GM19351 (cell line): ENCODE results near the gene YJEFN3.

Source experiments
- ATAC-seq: cut with Tn5 transposase; IDR thresholded peaks from one replicate; pipeline ENCODE4 v1.9.1; 2021; ENCODE audit warnings: mild to moderate bottlenecking, moderate library complexity; ENCODE audit not compliant: unreplicated experiment

YJEFN3 gene

DNA sequence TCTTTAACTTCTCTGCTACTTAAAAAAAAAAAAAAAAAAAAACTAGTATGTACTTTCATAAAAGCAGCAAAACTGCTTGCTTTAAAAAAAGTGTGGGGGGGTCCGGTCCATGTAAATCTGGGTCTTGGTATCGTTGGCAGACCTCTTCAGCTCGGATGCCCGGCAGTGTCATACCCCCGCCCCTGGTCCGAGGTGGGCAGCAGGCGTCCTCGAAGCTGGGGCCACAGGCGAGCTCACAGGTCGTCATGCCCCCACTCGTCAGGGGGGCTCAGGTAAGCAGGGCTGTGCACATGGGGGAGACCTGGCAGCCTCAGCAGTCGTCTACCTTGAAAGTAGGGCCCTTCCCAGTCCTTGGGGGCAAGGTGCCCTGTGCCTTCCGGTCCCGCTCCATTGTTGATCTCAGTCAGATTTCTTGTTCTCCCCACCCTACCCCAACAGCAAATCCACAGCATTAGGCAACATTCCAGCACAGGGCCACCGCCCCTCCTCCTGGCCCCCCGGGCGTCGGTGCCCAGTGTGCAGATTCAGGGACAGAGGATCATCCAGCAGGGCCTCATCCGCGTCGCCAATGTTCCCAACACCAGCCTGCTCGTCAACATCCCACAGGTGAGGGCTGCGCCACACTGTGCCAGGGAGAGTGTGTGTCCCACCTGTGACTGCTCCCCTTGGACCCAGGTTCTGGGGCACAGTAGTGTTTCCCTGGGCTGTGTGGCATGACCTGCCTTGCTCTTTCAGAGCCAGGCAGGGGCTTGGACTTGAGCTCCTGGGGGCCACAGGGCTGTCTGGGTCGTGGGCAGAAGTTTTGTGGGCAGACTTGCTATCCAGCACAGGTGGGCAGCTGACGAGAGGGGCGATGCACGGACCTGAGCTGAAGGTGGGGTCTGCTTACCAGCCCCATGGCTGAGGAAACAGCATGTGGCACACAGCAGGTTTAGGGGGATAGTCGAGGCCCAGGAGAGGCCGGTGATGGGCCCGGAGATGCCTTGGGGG is 32.8 kb upstream of the YJEFN3 start:
- ATAC-seq: no peak

DNA sequence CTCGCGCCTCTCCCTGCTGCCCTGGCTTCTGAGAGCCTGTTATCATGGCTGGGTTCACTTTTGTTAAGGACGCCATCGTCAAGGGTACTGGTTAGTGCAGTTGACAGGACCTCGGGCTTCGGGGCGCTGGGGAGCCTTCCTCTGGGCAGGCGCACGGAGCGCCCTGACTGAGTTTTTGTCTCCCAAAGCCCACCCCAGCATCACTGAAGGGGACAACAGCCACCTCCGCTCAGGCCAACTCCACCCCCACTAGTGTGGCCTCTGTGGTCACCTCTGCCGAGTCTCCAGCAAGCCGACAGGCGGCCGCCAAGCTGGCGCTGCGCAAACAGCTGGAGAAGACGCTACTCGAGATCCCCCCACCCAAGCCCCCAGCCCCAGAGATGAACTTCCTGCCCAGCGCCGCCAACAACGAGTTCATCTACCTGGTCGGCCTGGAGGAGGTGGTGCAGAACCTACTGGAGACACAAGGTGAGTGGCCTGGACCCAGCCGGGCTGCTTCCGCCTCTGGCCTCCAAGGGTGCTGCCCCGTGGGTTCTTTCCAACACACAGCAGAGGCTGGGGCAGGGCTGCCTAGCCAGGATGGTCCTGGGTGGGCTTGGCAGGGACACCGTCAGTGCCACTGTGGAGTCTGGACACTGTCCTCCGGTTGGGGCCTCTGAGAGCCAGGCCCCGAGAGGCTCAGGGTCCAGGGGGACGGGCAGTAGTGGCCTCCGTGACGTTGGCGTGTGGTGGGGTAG is 30.3 kb upstream of the YJEFN3 start:
- no peak for ATAC-seq

DNA sequence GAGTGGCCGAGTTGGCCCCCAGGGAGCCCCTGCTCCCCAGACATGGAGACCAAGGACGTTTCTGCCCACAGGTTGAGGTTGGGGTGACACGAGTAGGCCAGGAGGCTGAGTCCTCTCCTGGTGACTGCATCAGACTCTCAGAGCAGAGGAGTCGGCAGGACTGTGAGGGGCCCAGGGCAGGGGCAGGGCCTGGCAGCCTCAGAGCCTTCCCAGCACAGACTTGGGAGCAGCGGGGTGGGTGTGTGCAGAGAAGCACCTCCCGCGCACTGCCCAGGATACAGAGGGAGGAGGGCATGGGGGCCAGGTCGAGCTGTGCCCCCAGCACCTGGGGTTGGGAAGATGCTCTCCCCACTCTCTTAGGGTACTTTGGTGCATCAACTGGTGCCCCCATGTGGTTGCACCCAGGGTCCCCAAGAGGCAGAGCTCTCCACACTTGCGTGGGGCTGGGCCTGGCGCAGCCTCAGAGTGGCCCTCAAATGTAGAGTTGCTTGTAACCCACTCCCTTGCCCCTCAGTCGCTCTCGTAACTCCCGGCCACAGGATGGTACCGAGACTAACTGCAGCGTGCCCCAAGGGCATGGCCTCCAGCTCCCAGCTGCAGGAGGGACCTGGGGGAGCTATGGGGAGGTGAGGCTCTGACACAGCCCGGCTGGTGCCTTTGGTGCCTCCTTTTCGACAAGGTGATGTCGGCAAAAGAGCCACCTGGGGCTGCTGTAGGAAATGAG is 29.3 kb upstream of the YJEFN3 start:
- ATAC-seq: no peak

DNA sequence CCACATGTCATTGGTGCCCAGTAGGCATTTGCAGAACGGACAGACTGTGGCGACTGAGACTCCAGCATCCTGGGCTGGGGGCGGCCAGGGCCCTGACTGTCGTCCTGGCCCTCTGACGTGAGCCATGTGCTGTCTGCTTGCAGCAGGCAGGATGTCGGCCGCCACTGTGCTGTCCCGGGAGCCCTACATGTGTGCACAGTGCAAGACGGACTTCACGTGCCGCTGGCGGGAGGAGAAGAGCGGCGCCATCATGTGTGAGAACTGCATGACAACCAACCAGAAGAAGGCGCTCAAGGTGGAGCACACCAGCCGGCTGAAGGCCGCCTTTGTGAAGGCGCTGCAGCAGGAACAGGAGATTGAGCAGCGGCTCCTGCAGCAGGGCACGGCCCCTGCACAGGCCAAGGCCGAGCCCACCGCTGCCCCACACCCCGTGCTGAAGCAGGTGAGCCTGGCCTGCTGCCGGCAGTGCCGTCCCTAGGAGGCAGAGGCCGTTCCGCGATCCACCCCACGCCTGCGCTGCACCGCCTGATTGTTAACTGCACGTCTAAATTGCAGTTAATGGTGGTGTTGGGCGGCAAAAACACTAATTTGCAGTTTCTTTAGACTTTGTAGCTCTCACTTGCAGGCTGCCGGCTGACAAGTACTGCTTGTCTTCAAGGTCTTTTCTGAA is 27.6 kb upstream of the YJEFN3 start:
- ATAC-seq: no peak

DNA sequence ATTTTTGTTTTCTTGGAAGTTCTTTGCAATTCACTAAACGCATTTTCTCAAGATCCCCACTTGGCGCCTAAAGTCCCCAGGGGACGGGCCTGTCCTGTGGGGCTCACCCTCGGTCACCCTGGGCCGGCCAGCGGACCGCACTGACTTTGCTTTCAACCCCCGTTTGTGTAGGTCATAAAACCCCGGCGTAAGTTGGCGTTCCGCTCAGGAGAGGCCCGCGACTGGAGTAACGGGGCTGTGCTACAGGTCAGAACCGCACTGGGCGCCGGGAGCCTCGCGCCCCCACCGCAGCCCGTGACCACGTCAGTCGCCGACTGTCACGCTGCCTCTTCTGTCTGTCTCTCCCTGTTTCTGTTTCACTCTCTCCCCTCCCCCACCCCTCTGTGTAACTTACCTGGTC is 26.9 kb upstream of the YJEFN3 start:
- no peak for ATAC-seq

DNA sequence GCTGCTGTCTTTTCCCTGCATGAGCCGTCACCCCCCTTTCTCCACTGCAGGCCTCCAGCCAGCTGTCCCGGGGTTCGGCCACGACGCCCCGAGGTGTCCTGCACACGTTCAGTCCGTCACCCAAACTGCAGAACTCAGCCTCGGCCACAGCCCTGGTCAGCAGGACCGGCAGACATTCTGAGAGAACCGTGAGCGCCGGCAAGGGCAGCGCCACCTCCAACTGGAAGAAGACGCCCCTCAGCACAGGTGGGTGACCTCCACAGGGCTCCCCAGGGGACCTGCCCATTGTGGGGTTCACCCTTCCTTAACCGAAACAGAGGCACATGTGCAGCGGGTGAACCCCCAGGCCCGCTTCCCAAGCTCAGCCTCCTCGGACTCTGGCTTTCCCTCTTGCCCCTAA is 26.4 kb upstream of the YJEFN3 start:
- ATAC-seq: no peak

GRCh38 chr19:19502808-19503602 is 25.7 kb upstream of the YJEFN3 start:
- no peak for ATAC-seq

GRCh38 chr19:19504754-19505668 is 23.7 kb upstream of the YJEFN3 start:
- no peak for ATAC-seq

DNA sequence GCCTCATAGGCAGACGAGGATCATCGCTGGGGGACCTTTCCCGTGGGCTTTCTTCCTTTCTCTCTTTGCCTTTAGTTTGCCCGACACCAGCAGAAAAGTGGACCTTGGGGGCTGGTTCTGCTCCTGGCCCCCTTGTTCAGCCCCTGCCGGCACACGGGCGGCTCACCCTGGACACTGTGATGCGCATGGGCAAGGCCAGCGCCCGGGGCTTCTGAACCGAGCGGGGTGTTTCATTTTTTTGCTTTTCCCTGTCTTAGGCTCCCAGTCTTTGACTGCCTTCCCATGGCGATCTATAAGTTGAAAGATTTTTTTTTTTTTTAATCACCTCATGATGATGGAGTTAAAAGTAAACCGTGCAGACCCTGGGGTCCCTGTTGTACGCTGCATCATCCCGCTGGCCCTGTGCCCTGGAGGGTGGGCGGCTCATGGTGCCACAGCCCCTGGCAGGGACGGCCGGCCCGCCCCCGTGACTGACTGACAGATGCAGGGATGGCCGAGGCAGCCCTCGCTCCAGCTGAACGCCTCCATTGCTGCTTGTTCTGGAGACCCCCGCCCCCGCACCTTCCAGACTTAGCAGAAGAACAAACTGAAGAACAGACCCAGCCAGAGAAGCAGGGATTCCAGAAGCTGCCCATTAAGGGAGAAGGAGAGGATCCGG is 22.9 kb upstream of the YJEFN3 start:
- ATAC-seq: no peak

- ATAC-seq: no peak
These were observed 22.1 kb upstream of the YJEFN3 start for GRCh38 chr19:19506592-19506991.

DNA sequence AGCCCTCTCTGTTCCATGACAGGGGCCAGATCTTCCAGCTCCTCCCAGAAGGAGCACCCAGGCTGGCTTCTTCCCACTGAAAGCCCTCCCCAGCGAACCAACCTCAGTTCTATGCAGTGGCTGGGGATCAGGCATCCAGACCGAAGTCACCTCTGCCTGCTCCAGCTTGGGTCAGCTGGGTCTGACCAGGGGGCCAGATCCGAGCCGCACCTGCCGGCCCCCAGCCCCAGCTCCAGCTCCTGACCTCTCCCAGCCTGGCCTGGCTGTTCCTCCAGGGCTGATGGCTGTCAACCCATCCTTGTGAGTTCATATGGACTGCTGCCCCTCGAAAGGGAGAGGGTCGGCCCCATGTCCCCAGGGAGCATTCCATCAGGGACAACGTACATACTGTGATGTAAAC is 21.4 kb upstream of the YJEFN3 start:
- ATAC-seq: no peak

GRCh38 chr19:19508217-19508616 is 20.5 kb upstream of the YJEFN3 start:
- ATAC-seq: no peak

- no peak for ATAC-seq
These were observed 18.3 kb upstream of the YJEFN3 start for GRCh38 chr19:19510432-19510831.

DNA sequence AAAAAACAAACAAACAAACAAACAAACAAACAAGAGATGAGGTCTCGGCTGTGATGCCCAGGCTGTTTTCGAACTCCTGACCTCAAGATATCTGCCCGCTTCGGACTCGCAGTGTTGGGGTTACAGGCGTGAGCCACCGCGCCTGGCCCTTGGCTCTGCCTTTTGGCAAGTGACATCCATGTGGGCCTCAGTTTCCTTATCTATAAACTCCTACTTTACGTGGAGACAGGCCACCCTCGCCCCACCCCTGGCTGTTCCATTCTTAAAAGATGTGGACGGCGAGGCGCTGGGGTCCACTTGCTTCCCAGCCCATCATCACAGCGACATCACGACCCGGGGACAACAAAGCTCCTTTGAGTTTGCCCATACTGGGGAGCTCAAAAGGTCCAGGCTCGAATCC is 15.0 kb upstream of the YJEFN3 start:
- ATAC-seq: no peak

DNA sequence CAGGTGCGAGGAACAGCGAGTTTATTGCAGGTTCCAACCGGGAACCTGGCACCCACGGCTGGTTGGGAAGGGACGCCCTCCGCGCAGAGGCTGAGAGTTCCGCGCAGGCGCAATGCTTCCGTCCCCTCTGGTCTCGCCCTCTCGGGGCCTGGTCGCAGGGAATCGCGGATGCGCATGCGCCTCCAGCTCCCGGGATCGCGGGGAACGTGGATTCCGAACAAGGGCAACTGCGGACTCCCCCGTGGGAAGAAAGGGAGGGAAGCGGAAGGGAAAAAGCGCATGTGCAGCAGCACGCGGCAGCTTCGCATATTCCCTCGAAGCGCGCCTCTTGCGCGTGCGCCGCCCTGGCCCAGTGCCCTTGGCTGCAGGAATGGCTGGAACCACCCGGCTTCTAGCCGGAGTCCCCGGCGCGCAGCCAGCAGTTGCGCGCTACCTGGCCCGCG is 14.5 kb upstream of the YJEFN3 start:
- ATAC-seq: no peak

GRCh38 chr19:19514881-19515641 is 13.7 kb upstream of the YJEFN3 start, which contains the start of gene TSSK6:
TSS of gene TSSK6 (minus strand) at chr19:19515548. CDS start at chr19:19515427, 121 bp downstream.
- no peak for ATAC-seq
